HG03354 (cell line): ENCODE data around the gene RPL18.
"Not testable (repeated sequence)": the region's sequence is repeated elsewhere in the genome, so short reads cannot be mapped to it uniquely, and the experiment has no call there.

Experiments
- ATAC-seq: cut with Tn5 transposase; IDR thresholded peaks from one replicate; pipeline ENCODE4 v1.9.1; 2021; ENCODE audit warnings: mild to moderate bottlenecking; ENCODE audit not compliant: unreplicated experiment, poor library complexity, severe bottlenecking

The RPL18 gene

DNA sequence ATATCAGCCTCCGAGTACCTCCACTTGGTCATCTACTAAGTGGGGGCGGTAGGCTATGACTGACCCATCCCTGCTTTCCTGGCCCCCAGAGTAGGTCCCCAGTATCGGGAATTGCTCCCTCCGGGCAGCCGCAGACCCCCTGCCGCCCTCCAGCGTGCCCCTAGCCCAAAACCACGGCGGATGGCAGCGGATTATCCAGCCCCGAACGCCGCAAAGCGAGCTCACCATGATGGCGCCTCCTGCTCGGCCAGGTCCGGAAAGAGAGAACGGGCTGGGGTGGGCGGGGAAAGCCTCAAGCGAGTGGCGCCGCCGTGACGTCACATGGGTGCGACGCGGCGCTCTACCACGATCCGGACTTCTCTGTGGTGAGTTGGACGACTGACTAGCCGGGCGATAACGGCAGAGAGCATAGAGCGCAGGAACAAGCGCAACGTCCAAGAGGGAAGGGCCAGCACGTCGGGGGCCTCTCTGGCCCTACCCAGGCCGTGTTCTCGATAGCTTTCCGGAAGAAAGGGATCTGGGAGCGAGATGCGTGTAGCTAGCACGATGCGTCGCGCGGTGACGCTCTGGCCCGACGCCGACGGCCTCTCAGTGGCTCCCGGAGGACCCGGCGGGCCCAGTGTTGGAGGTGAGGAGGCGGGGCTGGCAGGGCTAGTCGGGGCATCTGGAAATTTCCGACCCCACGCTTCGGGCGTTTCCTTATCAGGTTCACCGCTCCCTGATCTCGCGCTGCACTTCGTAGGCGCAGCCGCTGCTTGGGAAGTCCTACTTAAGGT is at the start of gene RPL18, which contains the start of gene SPHK2:
Gene RPL18, minus strand, starts transcription at position 263 of the 776 bp plus-strand sequence. Its CDS starts 35 bp downstream, at position 228.
Gene SPHK2, plus strand, starts transcription at position 591 of the 776 bp plus-strand sequence. CDS start 1,009 bp downstream, outside the sequence.
- ATAC-seq = peak; percentile 84

DNA sequence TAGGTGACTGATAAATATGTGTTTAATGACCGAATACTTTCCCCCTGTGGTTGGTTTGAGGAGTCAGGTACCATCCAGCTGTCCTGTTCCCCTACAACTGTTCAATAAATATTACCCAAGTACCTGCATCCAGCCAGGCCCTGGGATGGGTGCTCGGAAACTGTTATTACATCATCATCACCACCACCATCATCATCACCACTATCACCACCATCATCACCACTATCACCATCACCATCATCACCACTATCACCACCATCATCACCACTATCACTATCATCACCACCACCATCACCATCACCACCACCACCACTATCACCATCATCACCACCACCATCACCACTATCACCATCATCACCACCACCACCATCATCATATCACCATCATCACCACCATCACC is 49.8 kb upstream of the RPL18 start:
- ATAC-seq = no peak

DNA sequence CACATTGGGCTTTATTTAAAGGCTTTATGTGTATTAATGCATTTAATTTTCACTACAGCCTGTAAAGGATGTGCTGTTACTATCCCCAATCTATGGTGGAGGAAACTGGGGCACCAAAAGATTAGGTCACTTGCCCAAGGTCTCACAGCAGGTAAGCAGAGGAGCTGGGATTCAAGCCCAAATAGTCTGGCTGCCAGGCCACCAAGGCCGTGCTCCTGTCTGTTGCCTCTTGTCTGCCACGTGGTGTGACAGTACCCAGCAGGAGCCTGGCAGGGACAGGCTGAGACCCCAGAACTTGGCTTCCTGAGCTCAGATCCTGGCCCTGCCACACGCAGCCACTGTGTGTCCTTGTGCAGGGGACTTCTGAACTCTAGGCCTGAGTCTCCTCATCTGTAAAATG is 49.4 kb upstream of the RPL18 start:
- no peak for ATAC-seq

DNA sequence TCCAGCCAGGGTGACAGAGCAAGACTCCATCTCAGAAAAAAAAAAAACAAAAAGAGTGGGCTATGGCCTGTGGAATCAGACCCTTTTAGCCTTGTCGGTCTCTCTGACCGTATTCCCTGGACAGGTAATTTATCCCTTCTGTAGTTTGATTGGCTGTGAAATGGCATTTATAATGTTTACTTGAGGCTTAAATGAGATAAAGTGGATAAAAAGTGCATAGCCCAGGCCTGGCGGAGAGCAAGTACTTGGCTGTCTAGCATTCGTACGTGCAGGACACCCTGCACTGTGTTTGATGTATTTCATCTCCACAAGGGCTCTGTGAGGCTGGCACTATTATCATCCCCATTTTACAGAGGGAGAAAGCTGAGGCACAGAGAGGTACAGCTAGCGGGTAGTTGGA is 46.8 kb upstream of the RPL18 start:
- no peak for ATAC-seq

DNA sequence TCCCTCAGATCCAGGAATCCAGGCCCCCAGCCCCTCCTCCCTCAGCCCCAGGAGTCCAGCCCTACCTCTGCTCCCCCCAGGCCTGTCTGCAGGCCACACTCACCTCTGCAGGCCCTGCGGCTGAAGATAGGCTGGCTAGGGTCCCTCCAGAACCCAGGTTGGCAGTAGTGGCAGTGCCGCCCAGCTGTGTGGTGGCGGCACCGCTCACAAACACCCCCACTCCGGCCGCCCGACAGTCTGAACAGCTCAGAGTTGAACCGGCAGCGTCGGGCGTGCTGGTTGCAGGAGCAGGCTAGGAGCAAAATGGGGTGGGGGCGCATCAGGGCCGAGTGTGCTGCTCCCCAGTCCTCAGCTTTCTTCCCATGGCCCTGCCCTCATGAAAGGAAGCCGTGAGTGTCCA is 45.5 kb upstream of the RPL18 start:
- ATAC-seq = no peak

DNA sequence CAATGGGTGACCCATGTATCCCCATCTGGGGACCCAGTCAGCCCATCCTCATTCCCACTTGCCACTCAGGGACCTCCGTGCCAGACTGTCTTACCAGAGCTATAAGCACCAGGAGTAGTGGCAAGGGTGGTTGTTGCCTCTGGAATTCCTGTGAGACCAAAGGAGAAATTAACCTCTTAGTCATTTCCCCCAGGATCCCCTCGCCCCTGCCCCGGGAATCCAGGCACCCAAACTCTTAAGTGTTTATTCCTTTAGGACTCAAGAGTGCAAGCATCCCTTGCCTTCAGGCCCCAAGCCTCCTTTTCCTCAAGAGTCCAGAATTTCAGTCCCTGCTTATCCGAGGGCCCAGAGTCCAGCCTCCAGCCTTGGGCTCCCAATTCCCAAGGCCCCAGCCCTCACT is 44.7 kb upstream of the RPL18 start:
- no peak for ATAC-seq

DNA sequence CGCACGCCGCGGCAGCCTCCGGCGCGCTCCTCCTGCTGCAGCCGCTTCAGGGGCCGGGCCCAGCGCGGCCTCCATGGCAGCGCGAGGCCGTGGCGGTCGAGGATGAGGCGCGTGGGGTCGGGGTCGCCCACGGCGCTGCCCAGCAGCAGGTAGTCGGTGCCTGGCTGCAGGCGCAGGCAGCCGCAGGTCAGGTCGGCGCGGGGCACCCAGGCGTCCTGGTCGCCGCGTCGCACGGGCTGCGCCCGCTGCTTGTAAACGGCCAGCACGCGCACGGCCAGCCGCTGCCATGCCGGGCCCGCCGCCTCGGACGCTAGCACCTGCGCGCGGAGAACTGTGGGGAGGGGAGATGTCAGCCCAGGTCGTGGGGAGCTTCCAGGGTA is 42.7 kb upstream of the RPL18 start:
- no peak for ATAC-seq

DNA sequence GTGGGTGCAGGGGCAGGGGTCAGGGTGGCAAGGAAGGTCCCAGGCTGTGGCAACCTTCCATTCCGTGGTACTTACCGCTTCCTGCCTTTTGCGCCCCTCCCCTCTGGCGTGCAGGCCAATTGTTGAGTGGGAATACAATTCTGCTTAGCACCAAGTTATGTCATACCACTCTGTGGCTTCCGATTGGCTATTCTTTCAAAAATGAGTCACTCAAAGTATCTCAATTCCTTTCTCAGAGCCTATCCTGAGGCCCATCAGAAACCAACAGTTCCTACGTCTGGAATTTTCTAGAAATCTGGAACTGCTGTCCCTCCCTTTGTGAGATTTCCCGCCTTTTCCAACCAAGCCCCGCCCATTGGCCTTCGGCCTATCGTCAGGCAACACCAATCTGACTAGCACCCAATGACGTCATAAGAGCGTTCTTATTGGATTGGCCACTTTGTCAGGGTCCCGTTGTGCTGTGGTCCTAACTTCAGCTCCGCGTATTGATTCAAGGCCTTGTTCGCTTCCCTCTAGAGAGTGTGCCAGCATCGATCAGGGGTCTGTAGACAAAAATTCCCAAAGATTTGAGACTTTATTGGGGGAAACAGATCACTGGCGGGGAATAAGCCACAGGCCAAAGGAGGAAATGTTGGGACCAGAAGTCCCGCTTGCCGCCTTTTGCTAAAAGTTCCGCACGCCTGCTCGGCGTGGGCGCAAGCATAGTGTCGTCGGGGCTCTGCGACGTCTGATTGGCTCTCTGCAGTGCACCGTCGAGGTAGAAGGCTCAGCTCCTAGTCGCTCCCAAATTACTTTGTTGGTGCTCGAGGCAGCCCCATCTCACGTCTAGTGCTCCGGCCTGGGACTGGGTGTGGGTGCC is 42.1 kb upstream of the RPL18 start:
- peak; percentile 91 for ATAC-seq

DNA sequence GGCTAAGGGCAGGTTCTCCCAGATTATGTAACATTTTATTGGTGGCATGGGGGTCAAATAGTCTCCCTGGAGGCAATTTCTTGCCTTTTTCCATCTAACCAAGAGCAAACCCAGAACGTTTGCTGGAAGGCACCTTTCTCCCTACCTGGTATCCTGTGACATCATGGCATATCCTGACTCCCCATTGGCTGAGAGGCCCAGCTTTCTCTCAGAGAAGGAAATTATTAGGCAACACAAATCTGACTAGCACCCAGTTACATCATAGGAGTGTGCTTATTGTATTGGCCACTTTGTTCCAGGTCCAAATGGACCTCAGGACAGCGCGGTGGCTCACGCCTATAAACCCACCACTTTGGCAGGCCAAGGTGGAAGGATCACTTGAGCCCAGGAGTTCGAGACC is 40.8 kb upstream of the RPL18 start:
- no peak for ATAC-seq

DNA sequence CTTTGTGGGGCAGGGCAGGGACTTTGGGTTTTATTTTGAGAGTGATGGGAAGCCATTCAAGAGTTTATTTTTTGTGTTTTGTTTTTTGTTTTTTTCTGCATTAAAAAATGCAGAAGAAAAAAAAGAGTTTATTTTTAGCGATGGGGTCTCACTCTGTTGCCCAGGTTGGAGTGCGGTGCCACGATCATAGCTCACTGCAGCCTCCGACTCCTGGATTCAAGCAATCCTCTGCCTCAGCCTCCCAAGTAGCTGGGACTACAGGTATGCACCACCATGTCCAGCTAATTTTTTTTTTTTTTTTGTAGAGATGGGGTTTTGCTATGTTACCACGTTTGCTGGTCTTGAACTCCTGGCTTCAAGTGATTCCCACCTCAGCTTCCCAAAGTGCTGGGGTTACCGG is 39.5 kb upstream of the RPL18 start:
- no peak for ATAC-seq

DNA sequence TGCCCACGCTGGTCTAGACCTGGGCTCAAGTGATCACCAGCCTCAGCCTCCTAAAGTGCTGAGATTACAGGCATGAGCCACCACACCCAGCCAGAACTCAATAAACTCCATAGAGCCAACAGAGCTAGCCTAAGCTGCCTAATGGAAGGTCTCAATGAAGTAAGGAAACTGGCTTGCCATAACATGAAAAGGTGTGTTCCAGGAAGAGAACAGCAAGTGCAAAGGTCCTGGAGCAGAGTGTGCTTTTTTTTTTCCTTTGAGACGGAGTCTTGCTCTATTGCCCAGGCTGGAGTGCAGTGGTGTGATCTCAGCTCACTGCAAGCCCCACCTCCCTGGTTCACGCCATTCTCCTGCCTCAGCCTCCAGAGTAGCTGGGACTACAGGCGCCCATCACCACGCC is 38.9 kb upstream of the RPL18 start:
- ATAC-seq = not testable (repeated sequence)

DNA sequence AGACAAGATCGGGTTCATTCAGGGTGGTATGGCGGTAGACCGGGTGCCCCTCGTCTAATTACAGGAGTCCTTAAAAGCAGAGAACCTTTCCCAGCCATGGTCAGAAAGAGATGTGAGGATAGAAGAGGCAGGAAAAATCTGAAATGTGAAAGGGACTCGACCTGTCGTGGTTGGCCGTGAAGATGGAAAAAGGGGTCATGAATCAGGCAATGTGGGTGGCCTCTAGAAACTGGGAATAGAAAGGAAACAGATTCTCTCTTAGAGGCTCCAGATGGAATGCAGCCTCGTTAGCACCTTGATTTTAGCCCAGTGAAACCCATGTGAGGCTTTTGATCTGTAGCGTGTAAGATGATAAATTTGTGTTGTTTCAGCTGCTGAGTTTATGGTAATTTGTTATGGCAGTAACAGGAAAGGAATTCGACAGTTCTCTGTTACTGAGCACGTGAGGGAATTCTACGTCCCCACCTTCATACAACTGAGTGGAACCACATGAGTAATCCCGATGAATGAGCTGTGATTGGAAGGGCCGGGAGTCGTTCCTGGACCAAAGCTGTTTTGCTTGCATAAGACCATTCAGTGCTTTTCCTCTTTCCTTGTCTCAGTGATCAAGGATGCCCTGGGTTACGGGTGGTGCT is 38.0 kb upstream of the RPL18 start:
- ATAC-seq = no peak

DNA sequence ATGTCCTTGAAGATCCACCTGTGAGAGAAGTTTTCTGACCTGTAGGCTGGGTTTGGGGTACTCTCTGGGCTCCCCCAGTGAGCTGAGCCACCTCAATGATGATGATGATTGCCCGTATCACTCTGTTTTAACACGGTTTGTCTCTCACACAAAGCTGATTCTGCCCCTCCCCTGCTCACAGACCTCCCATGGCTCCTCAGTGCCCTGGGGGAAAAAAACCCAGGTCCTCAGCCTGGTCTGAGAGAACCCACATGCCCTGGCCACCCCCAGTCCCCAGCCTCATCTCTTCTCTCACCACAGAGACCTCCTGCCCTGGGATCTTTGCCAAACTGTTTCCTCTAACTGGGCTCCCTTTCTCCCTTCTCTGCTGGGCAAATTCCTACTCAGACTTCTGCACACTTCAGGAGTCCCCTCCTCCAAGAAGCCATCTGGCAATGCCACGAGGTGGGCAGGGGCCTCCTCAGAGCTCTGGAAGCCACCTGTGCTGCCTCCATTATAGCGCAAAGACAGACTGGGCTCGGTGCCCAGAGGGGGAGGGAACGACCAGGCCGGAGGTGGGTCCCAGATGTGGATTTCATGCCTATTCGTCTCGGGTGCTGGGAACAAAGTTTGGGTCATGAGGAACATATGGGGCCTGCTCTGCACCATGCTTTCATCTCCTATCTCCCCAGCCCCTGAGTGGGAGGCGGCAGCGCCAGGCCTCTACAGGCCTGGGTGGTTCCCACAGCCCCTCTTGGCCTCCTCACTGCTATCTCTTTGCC is 35.5 kb upstream of the RPL18 start:
- ATAC-seq = no peak

DNA sequence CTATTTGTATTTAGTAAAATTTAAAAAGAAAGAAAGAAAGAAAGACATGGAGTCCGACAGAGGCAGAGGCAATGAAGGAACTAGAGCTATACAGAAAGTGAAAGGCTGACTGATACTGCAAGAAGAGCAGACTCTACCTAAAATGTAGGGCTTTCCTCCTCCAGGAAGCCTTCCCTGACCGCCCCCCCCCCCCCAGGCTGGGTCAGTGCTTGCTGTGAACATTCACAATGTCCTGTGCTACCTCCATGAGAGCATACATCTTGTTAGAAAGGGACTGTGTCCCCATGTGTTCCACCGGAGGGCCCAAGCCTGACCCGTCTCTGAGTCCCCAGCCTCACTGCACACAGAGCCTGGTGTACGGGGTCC is 32.7 kb upstream of the RPL18 start:
- ATAC-seq = no peak

DNA sequence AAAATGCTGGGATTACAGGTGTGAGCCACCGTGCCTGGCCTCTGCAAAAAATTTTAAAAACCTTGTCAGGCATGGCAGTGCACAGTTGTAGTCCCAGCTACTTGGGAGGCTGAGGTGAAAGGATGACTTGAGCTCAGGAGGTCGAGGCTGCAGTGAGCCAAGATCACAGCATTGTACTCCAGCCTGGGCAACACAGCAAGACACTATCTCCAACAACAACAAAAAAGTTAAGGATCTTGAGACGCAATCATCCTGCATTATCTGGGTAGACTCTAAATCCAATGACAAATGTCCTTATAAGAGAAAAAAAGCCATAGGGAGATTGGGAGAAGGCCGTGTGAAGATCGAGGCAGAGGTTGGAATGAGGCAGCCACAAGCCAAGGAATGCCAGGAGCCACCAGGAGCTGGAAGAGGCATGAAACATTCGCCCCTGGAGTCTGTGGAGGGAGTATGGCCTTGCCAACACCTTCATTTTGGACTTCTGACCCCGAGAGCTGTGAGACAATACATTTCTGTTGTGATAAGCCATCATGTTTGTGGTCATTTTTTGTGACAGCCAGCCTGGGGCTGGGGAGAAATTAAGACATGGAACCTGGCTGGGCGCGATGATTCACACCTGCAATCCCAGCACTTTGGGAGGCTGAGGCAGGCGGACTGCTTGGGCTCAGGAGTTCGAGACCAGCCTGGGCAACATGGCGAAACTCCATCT is 32.1 kb upstream of the RPL18 start:
- ATAC-seq = no peak

DNA sequence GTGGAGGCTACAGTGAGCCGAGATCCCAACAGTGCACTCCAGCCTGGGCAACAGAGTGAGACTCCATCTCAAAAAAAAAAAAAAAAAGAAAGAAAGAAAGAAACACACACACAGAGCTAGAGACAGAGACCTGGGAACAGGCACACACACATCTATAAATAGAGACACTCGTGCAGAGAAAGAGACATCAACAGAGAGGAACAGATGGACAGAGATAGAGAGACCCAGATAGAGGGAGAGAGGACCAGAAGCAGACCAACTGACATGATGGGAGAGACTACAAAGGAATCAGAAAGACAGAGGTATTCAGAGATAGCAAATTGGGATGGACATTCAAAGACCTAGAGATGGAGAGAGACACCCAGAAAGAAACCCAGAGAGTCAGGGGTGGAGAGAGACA is 29.2 kb upstream of the RPL18 start:
- no peak for ATAC-seq

DNA sequence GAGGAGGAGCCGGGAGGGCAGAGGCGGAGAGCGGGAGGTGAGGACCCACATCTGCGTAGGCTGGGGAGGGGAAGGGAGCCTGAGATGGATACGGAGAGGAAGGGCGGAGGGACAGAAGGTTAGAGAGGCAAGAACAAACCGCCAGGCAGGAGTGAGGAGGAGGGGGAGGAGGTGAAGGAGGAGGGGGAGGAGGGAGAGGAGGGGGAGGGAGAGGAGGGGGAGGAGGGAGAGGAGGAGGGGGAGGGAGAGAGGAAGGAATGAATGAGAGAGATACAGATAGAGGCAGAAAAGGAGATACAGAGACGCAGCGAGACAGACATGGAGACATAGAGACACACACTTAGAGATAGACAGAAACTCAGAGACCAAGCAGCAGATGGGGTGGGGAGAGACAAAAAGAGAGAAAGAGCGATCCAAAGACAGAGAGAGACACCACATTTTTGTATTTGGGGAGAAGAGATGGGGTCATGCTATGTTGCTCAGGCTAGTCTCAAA is 27.8 kb upstream of the RPL18 start:
- no peak for ATAC-seq

DNA sequence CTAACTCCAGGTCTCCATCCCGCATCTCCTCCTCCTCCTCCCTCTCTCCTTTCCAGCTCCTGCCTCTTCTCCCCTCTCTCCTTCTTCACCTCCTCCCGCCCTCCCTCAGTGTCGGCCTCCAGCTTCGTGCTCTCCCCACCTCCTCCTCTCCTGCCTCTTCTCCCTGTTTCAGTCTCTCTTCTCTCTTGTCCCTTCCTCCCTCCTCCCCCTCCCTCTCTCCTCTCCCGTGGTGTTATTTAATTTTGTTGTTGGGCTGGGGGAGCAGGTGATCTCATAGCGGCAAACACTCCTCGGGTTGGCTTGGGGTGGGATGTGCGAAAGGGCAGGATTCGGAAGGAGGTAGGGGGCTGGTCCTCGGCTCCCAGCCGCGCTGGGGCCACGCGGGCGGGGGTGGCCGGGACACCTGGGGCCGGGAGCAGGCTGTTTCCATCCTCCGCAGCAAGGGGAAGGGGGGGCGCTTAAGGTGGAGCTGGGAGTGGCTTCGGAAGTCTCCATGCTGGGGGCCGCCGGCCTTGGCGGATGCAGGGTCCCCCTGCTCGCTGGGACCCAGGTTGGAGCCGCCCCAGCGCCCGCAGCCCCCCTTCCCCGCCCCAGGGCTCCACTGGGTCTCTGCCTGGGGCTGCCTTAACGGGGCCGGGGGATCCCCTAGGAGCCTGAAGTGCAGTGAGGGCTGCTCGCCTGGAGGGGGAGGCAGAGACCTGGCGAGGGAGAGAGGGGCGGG is 27.2 kb upstream of the RPL18 start, which contains the start of gene CA11:
Gene CA11, minus strand, starts transcription at position 187 of the 721 bp plus-strand sequence. CDS start 555 bp downstream, outside the sequence.
- ATAC-seq = peak; percentile 72
